22Rv1 (cell line): Measurements from ENCODE around the gene RPL28.

Experiments
- H3K27ac ChIP-seq: fragments of 450-650 bp; 2 replicates; pipeline ENCODE4 v1.5.1; 2017
- ZFX ChIP-seq: fragments of 450-650 bp; IDR thresholded peaks from 2 replicates; pipeline ENCODE4 v1.6.1; 2017; ENCODE audit warnings: antibody characterized with exemption, borderline replicate concordance
- TF ChIP-seq, protein P1 (sequence below): fragments of 450-650 bp; IDR thresholded peaks from 2 replicates; pipeline ENCODE4 v1.5.1; 2017; ENCODE audit warnings: mild to moderate bottlenecking

The RPL28 gene

DNA sequence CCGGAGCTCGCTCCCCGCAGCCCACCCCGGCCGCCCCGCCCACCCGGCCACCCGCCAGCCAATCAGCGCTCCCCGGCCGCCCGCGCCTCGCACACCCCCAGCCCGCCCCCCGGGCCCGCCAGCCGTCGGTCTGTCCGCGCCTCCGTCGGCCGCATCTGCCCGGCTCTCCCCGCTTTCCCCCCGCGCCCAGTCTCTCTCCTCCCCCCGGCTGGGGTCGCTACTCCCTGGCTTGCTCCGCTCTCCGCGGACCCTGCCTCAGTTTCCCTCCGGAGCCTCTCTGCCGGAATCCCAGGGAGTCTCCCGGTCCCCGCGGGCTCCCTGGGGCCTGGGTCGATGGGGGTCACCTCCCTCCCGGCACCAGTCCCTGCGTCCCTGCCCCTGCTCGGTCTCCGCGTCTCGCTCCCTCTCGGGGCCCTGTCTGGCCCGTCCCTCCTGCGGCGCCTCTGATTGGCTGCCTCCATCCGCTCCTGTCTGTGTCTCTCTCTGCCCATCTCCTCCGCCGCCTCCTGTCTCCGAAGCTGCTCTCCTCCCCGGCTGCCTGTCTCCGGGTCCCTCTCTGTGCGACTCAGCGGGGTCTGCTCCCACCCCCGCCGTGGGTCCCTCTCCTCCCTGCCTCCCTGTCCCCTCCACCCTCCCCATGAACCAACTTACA lies 16.0 kb upstream of the RPL28 start:
- TF ChIP-seq ZFX, result no peak
- TF ChIP-seq, protein P1, sequence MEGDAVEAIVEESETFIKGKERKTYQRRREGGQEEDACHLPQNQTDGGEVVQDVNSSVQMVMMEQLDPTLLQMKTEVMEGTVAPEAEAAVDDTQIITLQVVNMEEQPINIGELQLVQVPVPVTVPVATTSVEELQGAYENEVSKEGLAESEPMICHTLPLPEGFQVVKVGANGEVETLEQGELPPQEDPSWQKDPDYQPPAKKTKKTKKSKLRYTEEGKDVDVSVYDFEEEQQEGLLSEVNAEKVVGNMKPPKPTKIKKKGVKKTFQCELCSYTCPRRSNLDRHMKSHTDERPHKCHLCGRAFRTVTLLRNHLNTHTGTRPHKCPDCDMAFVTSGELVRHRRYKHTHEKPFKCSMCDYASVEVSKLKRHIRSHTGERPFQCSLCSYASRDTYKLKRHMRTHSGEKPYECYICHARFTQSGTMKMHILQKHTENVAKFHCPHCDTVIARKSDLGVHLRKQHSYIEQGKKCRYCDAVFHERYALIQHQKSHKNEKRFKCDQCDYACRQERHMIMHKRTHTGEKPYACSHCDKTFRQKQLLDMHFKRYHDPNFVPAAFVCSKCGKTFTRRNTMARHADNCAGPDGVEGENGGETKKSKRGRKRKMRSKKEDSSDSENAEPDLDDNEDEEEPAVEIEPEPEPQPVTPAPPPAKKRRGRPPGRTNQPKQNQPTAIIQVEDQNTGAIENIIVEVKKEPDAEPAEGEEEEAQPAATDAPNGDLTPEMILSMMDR, result no peak

DNA sequence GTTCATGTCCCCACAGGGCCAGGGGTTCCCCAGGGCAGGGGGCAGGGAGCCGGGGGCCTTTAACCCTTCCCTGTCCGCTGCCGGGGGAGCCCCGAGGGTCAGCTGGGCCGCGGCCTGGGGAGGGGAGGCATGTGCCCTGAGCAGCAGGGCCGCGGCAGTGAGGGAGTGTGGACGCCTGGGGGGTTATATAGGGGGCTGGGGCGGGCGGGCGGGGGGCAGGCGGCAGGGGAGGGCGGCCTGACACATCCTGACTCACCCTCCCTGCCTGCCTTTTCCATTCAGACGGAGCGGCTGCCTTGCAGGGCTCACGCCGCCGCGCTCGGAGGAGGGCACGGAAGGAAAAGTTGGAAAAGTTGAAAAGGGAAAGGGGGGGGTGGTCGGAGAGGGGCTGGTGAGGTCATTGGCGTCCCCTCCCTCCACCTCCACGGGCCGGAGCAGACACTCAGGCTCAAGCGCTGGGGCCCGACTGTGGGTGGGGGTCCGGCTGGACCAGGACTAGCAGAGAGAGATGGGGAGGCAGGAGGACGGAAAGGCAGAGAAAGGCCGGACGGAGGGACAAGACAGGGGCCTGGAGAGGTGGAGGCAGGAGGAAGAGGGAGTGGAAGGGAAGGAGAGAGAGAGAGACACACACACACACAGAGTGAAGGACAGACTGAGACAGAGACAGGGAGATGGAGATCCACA lies 15.3 kb upstream of the RPL28 start, which contains the start of gene IL11:
Gene IL11, minus strand, starts transcription at position 159 of the 684 bp plus-strand sequence. Its CDS starts 153 bp downstream, at position 6.
- H3K27ac ChIP-seq, result 0 out of 2 replicates have a peak within 1 kb of the TSS, but pooled peaks have one; percentile 4
- TF ChIP-seq, protein P1, result no peak
- no peak for TF ChIP-seq ZFX

More for the DNA sequence above, 16.0 kb upstream of the RPL28 start:
- H3K27ac ChIP-seq, result no peak overlapping the region

DNA sequence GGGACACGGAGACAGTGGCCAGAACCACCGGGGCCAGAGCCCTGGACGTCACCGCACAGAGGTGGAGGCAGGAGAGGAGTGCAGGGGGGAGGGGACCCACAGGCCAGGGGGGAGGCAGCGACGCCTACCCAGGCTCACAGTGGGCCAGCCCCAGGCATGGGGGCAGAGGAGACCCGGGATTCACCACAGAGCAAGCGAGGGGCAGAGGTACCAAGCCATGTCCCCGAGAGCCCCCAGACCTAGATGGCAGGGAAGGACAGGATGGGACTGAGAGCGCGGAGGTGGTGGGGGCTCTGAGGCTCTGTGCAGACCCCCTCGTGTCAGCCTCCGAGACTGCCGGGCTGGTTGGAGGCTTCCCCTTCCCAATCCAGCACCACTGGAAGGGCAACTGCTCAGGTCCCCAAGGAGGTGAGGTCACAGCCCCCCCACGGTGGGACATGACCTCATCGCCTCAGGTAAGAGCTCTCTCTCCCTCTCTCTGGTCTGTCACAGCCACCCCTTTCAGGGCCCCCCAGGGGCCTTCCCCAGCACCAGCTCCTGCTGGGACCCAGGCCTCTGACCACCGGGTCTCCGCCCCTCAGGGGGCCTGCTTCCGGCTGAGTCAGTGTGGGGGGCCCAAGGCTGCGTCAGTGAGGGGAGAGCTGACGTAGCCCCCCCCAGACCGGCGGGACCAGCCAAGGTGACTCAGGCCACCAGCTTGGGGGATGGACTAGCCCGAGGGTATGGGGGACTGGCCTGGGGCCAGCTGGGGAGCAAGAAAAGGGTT lies 13.2 kb upstream of the RPL28 start:
- TF ChIP-seq, protein P1, result no peak
- no peak for TF ChIP-seq ZFX
- H3K27ac ChIP-seq, result no peak overlapping the region

DNA sequence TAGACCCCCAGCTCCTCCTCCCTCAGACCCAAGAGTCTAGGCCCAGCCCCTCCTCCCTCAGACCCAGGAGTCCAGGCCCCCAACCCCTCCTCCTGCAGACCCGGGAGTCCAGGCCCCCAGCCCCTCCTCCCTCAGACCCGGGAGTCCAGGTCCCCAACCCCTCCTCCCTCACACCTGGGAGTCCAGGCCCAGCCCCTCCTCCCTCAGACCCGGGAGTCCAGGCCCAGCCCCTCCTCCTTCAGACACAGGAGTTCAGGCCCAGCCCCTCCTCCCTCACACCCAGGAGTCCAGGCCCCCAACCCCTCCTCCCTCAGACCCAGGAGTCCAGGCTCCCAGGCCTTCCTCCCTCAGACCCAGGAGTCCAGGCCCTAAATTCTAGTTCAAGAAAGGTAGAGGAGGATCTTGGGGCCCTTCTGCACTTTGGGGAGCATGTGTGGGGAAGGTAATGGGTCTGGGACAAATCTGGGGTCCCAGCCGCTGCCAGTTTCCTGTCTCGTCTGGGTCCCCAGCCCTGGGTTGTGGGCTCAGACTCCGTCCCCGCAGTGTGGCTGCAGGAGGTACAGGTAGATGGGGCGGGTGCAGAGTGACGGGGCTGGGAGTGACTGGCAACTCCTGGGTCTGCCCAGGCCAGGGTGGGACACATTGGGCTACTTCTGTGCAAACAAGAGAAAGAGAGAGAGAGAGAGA lies 12.3 kb upstream of the RPL28 start:
- 0 out of 2 replicates have a peak overlapping the region, but pooled peaks have one; percentile 20 for H3K27ac ChIP-seq
- TF ChIP-seq ZFX, result no peak
- TF ChIP-seq, protein P1, result no peak

DNA sequence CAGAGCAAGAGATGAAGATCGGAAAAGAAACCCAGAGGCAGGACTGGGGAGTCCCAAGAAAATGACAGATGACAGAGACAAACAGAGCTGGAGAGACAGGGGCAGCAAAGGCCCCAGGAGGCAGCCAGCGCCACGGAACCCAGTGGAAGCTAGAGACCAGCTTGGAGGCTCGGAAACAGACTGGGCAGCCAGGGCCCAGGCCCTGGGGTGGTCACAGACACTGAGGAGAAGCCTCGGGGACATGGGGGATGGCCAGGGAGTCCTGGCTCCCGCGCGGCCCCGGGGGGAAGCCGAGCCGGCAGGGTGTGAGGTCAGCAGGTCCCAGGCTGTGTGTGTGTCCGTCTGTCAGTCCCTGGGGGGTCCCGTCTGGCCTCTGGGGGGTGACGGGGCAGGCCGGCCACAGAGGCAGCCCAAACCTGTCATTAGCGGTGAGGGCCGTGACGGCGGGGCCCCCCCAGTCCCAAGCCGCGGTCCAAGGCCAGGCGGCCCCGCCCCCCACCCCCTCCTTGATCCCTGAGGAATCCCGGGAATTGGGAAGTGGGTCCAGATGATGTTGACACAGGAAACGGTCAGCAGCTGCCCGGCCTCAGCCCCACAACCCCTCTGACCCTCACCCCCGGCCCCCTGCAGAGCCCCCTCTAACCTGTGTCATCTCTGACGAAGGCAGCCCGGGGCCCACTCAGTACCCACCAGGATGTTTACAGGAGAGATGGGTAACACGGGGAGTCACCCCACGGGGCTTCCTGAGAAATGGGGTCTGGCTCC lies 11.6 kb upstream of the RPL28 start:
- TF ChIP-seq, protein P1, result no peak
- TF ChIP-seq ZFX, result no peak
- H3K27ac ChIP-seq, result 0 out of 2 replicates have a peak overlapping the region, but pooled peaks have one; percentile 20

DNA sequence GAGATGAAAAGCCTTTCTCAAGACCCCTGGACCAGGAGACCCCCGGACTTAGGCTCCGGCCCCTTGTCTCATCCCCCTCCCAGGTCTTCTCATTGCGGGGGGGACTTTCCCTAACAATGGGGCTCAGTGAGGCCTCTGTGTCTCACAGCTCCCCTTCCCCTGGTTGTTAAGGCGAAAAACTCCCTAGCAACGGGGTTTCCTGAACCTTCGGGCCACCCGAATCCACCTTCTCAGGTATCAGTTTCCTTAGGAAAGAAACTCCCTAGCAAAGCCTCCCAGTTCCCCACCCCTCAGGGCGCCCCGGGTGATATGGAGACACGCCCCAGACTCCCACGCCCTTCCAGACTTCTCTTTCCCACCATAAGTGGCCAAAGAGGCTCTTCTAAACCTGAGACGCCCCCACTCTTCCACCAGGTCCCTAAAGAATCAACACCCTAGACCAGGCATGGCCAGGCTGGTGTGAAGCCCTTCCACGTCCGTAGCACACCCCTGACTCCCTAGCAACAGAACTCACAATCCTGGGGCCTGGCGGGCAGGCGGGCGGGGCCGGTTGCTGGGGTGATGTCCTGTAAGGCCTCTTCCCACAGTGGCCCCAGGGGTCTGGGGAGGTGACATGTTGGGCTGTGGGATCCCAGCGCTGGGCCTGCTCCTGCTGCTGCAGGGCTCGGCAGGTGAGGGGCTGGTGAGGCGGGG lies 9.3 kb upstream of the RPL28 start, which contains the start of gene TMEM190:
Gene TMEM190, plus strand, starts transcription at position 586 of the 693 bp plus-strand sequence. Its CDS starts 28 bp downstream, at position 614.
- peak within 1 kb of the TSS; percentile 25; the same call in 1 of the 2 replicates for H3K27ac ChIP-seq
- no peak for TF ChIP-seq ZFX
- TF ChIP-seq, protein P1, result no peak
